Hematopoietic multipotent progenitor cell treated with erythropoietin and hydrocortisone succinate and interleukin-3 and kit ligand, for 4 days (in vitro differentiated cells): Measurements from ENCODE around the gene MAPK1IP1L.
"Not testable (repeated sequence)": the region's sequence is repeated elsewhere in the genome, so short reads cannot be mapped to it uniquely, and the experiment has no call there.

ENCODE experiments used
- DNase-seq: peaks from one replicate; pipeline ENCODE4 v3.0.0-alpha.2; 2015

The MAPK1IP1L gene

DNA sequence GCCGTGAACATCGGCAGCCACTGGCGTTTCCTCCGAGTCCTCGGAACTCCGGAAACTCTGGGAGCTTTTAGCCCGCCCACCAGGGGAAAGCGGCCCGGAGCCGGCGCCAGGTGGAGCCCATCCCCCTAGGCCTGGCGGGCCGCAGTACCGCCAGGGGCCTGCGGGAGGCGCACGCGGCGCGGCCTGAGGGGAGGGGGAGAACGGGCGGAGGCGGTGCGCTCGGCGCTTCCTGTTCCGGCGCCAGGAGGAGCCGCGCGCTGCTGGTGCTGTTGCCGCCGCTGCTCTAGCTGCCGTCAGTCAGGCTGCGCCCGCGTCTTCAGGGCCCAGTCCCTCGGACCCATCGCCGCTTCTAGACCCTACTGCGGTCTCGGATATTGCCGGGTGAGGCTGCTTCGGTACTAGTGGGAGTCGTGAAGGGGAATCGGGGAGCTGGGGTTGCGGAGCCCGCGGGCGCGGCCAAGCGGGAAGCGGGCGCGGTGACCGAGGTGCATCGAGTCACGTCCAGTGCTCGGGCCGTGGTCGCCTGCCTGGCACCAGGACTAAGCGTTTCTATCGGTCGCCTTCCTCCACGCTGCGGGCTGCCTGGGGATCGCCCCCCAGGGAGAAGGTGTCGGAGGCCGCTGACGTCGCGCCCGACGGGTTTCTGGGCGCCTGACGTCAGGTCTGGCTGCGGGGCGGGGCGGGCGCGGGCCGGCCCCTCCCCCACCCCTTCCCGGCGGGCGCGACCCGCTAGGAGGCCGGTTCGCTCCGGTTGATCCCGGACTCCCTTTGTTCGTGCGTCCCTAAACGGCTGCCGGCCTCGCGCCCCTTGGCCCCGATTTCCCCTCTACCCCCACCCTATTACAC, at the start of gene MAPK1IP1L:
TSS of gene MAPK1IP1L (plus strand) at position 225 of the 846 bp plus-strand sequence. CDS start 10,037 bp downstream, outside the sequence.
- DNase-seq, result peak; percentile 95

DNA sequence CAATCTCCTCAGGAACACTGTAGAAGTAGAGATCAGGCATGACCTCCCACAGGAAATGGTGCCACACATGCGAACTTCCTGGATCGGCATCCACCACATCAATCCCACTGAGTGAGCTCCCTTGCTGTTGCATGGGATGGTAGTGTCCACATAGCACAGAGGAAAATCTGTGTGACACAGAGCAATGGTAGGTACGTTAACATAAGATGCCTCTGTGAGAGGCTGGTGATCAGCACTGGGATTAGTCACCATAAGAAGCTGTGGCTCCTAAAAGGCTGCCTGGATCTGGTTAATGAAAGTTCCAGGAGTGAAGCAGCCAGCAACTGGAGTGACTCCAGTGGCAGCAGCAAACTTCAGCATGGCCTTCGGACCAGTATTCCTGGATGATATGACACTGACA, 46.4 kb upstream of the MAPK1IP1L start:
- DNase-seq, result no peak

GRCh38 chr14:55015006-55015405, 36.4 kb upstream of the MAPK1IP1L start:
- DNase-seq, result no peak

GRCh38 chr14:55019968-55020554, 31.4 kb upstream of the MAPK1IP1L start:
- DNase-seq, result peak; percentile 13

GRCh38 chr14:55024365-55024764, 27.1 kb upstream of the MAPK1IP1L start:
- not testable (repeated sequence) for DNase-seq

DNA sequence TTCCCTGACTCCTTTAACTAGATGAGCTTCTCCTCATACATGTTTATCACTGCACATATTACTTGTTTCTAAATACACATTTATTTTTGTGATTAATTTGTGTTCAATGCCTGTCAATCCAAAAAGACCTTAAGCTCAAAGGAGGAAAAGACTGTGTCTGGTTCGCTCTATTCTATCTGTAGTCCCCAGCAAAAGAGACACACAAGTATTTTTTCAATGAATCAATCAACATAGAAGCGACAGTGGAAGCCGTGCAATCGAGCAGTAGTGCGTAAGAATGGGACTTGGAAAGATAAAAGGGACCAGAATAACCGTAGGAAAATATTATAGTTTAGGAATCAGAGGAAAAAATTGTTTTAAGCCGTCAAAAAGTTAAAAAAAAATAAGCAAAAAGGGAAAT, 25.5 kb upstream of the MAPK1IP1L start:
- no peak for DNase-seq

GRCh38 chr14:55026441-55026792, 25.0 kb upstream of the MAPK1IP1L start:
- DNase-seq, result no peak

DNA sequence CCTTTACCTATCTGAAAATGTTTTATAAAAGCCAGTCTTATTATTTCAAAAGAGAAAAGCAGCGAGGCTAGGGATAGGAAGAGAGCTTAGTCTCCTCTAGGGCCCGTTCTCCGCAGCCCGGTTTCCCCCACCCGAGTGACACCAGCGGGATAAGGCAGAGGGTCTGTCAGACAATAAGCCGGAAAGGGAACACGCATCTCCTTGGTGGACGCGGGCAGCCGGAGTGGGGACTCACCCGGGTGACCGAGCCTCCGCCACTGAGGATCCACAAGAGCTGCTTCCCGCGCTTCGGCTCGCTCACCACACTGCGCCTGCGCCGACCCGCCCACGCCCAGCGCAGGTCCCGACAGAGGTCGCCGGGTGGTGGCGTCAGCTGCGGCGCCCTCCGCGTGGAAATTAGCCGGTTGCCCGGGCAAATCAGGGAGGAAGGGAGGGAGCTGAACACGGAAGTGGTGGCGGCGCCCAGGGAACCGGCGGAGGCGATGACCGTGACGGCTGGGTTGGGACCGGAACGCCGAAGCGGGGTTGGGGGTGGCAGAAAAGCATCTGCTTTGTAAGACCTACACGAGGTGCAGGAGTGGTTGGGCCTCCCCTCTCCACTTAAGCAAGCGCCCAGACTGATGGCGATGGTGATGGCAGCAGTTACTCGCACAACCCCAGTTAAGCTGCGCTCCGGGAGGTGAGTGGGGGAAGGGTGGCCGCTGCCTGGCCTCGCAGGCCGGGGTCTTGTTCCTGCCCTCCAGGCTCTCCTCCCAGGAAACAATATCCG, 24.5 kb upstream of the MAPK1IP1L start, which contains the start of the genes SOCS4 and WDHD1:
TSS of gene SOCS4 (plus strand) at position 444 of the 769 bp plus-strand sequence. CDS start 15,806 bp downstream, outside the sequence.
TSS of gene WDHD1 (minus strand) at position 307 of the 769 bp plus-strand sequence. CDS start 312 bp downstream, outside the sequence.
- peak; percentile 98 for DNase-seq

- peak; percentile 22 for DNase-seq
Measured at GRCh38 chr14:55028066-55028465, 23.4 kb upstream of the MAPK1IP1L start.

DNA sequence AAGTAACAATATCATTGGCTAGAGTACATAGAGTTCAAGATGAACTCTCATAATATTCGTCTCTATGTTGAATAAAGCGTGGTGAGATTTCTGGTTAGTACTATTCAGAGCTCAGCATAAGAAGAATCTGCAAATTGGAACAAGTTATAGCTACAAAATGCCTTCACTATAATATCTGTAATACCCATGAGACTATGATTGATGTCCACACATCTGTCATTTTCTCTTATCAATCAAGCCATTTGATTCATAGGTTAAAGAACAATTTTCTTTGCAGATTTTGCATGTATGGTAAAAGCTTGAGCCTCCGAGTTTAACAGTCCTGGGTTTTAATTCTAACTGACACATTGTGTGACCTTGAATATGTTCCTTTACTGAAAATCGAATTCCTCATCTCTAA, 23.0 kb upstream of the MAPK1IP1L start:
- DNase-seq, result no peak

DNA sequence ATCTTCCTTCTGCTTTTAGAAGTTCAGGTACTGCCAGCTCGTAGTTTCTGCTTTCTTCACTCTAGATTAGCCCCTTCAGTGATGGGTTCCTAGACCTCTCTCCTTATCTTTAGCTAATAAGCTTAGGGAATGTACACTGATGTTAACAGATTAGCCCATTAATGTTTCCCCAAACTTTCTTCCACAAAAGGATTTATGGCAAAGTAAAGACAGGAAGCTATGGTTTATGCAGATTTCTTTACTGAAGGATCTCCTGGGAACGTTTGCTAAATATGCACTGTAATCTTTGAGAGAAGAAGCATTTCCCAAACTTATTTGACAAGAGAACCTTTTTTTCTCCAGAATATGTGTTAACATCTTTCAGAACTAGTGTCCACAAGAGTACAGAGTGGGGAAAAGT, 20.3 kb upstream of the MAPK1IP1L start:
- DNase-seq, result peak; percentile 12

- not testable (repeated sequence) for DNase-seq
Measured at GRCh38 chr14:55037995-55038394, 13.5 kb upstream of the MAPK1IP1L start.

GRCh38 chr14:55038708-55039107, 12.7 kb upstream of the MAPK1IP1L start:
- no peak for DNase-seq

DNA sequence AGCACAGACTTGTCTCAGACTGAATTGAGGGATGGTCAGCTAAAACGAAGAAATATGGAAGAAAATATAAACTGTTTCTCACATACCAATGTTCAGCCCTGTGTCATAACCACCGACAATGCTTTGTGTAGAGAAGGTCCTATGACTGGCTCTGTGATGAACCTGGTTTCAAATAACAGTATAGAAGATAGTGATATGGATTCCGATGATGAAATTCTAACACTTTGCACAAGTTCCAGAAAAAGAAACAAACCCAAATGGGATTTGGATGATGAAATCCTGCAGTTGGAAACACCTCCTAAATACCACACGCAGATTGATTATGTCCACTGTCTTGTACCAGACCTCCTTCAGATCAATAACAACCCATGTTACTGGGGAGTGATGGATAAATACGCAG, 7.9 kb upstream of the MAPK1IP1L start:
- DNase-seq, result no peak

- no peak for DNase-seq
Measured at GRCh38 chr14:55045087-55045486, 6.4 kb upstream of the MAPK1IP1L start.

GRCh38 chr14:55047301-55048053, 4.0 kb upstream of the MAPK1IP1L start:
- no peak for DNase-seq

- no peak for DNase-seq
Measured at GRCh38 chr14:55048900-55049436, 2.5 kb upstream of the MAPK1IP1L start.

- DNase-seq, result no peak
Measured at GRCh38 chr14:55051165-55051422, 353 bp upstream of the MAPK1IP1L start.

DNA sequence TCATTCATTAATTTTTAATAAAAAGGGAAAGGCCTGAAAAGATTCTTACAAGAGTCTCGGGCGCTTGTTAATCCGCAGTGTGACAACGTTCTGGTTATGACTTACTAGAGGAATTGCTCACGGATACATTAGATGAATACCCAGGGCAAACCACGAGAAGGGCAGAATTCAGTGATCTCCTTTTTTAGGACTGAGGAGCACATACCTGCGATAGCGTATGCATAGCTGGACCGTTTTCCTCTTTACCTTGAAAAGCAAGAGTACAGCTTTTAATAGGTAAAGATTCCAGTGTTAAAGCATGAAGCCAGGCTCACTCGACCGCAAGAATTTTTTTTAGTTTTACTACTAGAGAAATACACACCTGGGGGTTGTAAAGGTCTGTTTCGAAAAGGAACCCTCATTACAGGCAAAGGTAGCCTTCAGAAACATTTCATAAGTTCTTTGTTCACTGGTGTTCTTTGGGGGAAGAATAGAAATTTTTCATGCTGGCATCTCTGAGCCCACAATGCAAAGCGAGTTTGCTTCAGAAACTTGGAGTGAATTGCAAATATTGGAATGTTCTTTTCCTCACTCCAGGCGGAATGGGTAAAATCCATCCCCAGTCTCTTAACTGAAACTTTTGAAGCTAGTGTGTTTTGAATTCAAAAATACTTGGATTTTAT, 953 bp downstream of the MAPK1IP1L start:
- no peak for DNase-seq

- DNase-seq, result no peak
Measured at GRCh38 chr14:55053018-55053417, 1.6 kb downstream of the MAPK1IP1L start.

DNA sequence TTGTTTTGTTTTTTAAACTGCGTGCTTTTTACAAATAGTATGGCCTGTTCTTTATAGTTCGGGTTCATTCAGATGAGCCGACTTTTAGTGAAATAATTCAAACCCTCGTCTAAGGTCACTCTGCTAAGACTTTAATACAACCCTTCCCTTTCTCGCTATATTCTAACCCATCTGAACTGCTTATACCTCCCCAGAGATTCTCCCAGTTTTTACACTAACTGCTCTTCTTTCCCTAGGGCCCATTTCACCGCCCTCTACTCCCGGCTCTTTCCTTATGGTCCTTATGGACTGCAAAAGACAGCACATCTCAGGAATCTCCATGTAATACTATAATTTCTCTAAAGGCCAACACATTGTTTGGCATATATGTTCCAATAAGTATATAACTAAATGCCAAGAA, 2.1 kb downstream of the MAPK1IP1L start:
- no peak for DNase-seq

GRCh38 chr14:55054098-55054497, 2.7 kb downstream of the MAPK1IP1L start:
- DNase-seq, result no peak
